ENCODE data around the gene VWC2.

DNA sequence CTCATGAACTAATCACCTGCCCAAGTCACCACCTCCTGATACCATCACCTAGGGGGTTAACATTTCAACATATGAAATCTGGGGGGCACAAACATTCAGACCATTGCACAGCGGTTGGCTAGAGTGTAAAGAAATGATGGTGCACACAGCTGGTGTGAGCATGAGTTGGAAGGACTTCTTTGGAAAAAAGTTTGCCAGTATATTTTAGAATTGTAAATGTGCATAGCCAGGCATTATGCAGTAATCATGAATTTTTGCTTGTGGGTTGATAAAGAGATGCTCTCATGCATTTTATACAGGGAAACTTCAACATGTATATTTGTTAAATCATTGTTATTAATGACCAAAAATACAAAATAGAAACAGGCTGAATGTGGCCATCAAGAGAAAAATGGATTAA is 100.0 kb downstream of the VWC2 start:
- TF ChIP-seq, protein P1, sequence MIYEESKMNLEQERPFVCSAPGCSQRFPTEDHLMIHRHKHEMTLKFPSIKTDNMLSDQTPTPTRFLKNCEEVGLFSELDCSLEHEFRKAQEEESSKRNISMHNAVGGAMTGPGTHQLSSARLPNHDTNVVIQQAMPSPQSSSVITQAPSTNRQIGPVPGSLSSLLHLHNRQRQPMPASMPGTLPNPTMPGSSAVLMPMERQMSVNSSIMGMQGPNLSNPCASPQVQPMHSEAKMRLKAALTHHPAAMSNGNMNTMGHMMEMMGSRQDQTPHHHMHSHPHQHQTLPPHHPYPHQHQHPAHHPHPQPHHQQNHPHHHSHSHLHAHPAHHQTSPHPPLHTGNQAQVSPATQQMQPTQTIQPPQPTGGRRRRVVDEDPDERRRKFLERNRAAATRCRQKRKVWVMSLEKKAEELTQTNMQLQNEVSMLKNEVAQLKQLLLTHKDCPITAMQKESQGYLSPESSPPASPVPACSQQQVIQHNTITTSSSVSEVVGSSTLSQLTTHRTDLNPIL (CRISPR knock-in tag; IDR thresholded peaks at IDR 0.05; ENCODE audit: low read depth), result no peak
- TF ChIP-seq ZFP30 (CRISPR knock-in tag; IDR thresholded peaks at IDR 0.05) (no peak), BACH2 (CRISPR knock-in tag; IDR thresholded peaks at IDR 0.05; ENCODE audit: borderline replicate concordance) (no peak), ZNF565 (CRISPR knock-in tag; conservative IDR thresholded peaks at IDR 0.05; ENCODE audit: low read depth) (no peak), RARB (CRISPR knock-in tag; IDR thresholded peaks at IDR 0.05) (no peak)
- TF ChIP-seq, protein P2, sequence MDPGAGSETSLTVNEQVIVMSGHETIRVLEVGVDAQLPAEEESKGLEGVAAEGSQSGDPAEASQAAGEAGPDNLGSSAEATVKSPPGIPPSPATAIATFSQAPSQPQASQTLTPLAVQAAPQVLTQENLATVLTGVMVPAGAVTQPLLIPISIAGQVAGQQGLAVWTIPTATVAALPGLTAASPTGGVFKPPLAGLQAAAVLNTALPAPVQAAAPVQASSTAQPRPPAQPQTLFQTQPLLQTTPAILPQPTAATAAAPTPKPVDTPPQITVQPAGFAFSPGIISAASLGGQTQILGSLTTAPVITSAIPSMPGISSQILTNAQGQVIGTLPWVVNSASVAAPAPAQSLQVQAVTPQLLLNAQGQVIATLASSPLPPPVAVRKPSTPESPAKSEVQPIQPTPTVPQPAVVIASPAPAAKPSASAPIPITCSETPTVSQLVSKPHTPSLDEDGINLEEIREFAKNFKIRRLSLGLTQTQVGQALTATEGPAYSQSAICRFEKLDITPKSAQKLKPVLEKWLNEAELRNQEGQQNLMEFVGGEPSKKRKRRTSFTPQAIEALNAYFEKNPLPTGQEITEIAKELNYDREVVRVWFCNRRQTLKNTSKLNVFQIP (CRISPR knock-in tag; IDR thresholded peaks at IDR 0.05; ENCODE audit: borderline replicate concordance, low read depth), result no peak
- TF ChIP-seq, protein P3, sequence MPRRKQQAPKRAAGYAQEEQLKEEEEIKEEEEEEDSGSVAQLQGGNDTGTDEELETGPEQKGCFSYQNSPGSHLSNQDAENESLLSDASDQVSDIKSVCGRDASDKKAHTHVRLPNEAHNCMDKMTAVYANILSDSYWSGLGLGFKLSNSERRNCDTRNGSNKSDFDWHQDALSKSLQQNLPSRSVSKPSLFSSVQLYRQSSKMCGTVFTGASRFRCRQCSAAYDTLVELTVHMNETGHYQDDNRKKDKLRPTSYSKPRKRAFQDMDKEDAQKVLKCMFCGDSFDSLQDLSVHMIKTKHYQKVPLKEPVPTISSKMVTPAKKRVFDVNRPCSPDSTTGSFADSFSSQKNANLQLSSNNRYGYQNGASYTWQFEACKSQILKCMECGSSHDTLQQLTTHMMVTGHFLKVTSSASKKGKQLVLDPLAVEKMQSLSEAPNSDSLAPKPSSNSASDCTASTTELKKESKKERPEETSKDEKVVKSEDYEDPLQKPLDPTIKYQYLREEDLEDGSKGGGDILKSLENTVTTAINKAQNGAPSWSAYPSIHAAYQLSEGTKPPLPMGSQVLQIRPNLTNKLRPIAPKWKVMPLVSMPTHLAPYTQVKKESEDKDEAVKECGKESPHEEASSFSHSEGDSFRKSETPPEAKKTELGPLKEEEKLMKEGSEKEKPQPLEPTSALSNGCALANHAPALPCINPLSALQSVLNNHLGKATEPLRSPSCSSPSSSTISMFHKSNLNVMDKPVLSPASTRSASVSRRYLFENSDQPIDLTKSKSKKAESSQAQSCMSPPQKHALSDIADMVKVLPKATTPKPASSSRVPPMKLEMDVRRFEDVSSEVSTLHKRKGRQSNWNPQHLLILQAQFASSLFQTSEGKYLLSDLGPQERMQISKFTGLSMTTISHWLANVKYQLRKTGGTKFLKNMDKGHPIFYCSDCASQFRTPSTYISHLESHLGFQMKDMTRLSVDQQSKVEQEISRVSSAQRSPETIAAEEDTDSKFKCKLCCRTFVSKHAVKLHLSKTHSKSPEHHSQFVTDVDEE (CRISPR knock-in tag; IDR thresholded peaks at IDR 0.05), result no peak
- TF ChIP-seq, protein P4, sequence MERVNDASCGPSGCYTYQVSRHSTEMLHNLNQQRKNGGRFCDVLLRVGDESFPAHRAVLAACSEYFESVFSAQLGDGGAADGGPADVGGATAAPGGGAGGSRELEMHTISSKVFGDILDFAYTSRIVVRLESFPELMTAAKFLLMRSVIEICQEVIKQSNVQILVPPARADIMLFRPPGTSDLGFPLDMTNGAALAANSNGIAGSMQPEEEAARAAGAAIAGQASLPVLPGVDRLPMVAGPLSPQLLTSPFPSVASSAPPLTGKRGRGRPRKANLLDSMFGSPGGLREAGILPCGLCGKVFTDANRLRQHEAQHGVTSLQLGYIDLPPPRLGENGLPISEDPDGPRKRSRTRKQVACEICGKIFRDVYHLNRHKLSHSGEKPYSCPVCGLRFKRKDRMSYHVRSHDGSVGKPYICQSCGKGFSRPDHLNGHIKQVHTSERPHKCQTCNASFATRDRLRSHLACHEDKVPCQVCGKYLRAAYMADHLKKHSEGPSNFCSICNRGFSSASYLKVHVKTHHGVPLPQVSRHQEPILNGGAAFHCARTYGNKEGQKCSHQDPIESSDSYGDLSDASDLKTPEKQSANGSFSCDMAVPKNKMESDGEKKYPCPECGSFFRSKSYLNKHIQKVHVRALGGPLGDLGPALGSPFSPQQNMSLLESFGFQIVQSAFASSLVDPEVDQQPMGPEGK (CRISPR knock-in tag; IDR thresholded peaks at IDR 0.05; ENCODE audit: borderline replicate concordance), result no peak

All from SK-N-SH treated with all-trans-retinoic acid at 6 μM for 48 hours (cell line).